ENCODE measurements around the gene PTH.

Gene PTH

DNA sequence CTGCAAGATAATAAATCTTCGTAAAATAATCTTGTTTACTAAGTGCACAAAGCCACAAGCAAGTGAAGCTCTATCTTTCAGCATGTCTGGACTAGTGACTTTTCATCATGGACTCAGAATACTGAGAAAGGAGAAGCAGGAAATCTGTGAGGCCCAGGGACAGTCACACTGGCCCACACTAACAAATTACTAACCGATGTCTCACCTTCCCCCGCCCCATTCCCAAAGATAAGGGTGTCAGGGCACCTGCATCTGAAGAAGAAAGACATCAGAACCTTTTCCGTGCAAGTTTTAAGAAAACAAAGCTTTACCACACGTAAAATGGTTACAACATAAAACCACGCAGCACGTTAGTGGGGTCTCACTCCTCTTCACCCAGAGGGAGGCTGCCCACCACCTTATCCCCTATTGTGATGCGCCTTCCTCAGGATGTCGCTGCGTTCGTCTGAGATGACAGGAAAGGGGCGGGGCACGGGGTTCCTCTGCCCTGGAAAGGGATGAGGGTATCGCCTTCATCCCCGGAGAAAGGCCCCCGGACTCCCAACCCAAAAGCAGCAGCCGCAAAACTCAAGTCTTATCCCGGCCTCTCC lies 33.4 kb downstream of the PTH start:
- no peak for TF ChIP-seq EZH2phosphoT487 (IDR thresholded peaks at IDR 0.05; ENCODE audit: borderline replicate concordance)
- TF ChIP-seq, protein P1, sequence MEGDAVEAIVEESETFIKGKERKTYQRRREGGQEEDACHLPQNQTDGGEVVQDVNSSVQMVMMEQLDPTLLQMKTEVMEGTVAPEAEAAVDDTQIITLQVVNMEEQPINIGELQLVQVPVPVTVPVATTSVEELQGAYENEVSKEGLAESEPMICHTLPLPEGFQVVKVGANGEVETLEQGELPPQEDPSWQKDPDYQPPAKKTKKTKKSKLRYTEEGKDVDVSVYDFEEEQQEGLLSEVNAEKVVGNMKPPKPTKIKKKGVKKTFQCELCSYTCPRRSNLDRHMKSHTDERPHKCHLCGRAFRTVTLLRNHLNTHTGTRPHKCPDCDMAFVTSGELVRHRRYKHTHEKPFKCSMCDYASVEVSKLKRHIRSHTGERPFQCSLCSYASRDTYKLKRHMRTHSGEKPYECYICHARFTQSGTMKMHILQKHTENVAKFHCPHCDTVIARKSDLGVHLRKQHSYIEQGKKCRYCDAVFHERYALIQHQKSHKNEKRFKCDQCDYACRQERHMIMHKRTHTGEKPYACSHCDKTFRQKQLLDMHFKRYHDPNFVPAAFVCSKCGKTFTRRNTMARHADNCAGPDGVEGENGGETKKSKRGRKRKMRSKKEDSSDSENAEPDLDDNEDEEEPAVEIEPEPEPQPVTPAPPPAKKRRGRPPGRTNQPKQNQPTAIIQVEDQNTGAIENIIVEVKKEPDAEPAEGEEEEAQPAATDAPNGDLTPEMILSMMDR (conservative IDR thresholded peaks at IDR 0.05; ENCODE audit: low read length): no peak
- Histone ChIP-seq H3K27me3 (ENCODE audit: insufficient read depth, low read length, poor library complexity, severe bottlenecking) (no peaks in the 10 kb centered on the region), H3F3A (ENCODE audit: low read depth) (no peaks in the 10 kb centered on the region; the same call in 1 of the 2 replicates), H3K9me2 (replicated peaks; ENCODE audit: low read depth, low read length) (no peaks in the 10 kb centered on the region), H3K4me3 (ENCODE audit: low read length, poor library complexity, severe bottlenecking) (peak overlapping the region; percentile 89), H3K4me1 (ENCODE audit: insufficient read depth, low read length, poor library complexity, severe bottlenecking) (peaks cover 47% of the 10 kb centered on the region), H4K20me1 (ENCODE audit: insufficient read depth, low read length, poor library complexity, severe bottlenecking) (peaks cover 35% of the 10 kb centered on the region), H2AFZ (ENCODE audit: low read length) (peak overlapping the region; percentile 93), H3K9me3 (ENCODE audit: insufficient read depth, low read depth, low read length) (no peaks in the 10 kb centered on the region), H3K36me3 (ENCODE audit: insufficient read depth, low read length) (no peaks in the 10 kb centered on the region), H3K79me2 (ENCODE audit: insufficient read depth, low read length) (peaks cover 51% of the 10 kb centered on the region), H3K4me2 (ENCODE audit: low read depth, low read length, poor library complexity, severe bottlenecking) (peak overlapping the region; percentile 90), H3K9ac (ENCODE audit: low read depth, low read length, poor library complexity, severe bottlenecking) (peak overlapping the region; percentile 86)

DNA sequence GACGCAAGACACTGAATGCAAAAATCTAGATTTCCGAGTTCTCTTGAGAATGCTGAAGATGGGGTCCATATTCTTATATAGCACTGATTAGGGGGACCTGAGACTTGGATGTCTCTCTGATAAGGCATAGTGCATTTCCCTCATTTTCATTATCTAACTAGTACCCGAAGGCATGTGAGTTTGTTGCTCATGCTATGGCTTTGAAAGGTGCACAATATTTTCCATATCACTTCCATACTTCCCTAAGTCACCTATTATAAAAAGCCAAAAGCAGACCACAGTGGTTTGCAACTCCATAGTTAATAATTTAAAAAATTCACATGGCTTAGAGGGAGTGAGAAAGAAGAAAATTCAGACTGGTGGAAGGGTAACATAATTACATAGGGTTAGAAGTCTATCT lies 34.5 kb downstream of the PTH start:
- H3K36me3 ChIP-seq (ENCODE audit: insufficient read depth, low read length): no peaks in the 10 kb centered on the region
- no peak for TF ChIP-seq EZH2phosphoT487 (IDR thresholded peaks at IDR 0.05; ENCODE audit: borderline replicate concordance)
- TF ChIP-seq, protein P1 (conservative IDR thresholded peaks at IDR 0.05; ENCODE audit: low read length): no peak
- H3F3A ChIP-seq (ENCODE audit: low read depth): no peaks in the 10 kb centered on the region; the same call in 1 of the 2 replicates
- H4K20me1 ChIP-seq (ENCODE audit: insufficient read depth, low read length, poor library complexity, severe bottlenecking): peaks cover 38% of the 10 kb centered on the region
- peaks cover 61% of the 10 kb centered on the region for H3K79me2 ChIP-seq (ENCODE audit: insufficient read depth, low read length)
- H3K4me2 ChIP-seq (ENCODE audit: low read depth, low read length, poor library complexity, severe bottlenecking): peak overlapping the region; percentile 90
- H3K9me2 ChIP-seq (replicated peaks; ENCODE audit: low read depth, low read length): no peaks in the 10 kb centered on the region
- peak overlapping the region; percentile 86 for H3K9ac ChIP-seq (ENCODE audit: low read depth, low read length, poor library complexity, severe bottlenecking)
- peaks cover 47% of the 10 kb centered on the region for H3K4me1 ChIP-seq (ENCODE audit: insufficient read depth, low read length, poor library complexity, severe bottlenecking)
- no peaks in the 10 kb centered on the region for H3K9me3 ChIP-seq (ENCODE audit: insufficient read depth, low read depth, low read length)
- peak overlapping the region; percentile 89 for H3K4me3 ChIP-seq (ENCODE audit: low read length, poor library complexity, severe bottlenecking)
- no peaks in the 10 kb centered on the region for H3K27me3 ChIP-seq (ENCODE audit: insufficient read depth, low read length, poor library complexity, severe bottlenecking)
- no peak overlapping the region for H2AFZ ChIP-seq (ENCODE audit: low read length)

DNA sequence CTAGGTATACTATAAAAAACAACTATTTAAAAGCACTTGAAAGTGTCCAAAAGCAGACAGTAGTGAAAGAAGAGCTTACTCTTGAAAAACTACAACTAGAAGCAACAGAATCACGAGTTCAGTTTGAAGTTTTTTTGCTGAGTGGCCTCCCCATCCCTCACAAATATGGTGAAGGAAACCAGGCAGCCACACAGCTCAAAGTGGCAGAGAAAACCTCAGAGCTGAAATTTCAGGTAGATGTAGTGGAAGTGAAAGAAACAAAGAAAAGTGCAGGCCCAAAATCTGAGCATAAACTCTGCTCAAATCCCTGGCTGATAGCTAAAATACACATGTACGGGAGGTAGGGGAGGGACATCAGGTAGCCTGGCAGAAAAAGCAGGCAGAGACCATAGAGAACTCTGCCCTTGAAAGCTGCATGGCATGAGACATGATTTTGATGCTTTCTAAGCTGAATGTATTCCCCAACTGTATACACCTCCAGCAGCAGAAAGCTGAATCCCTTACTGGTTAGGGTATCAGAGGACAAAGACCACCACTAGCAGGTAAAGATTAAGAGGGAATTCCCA lies 44.9 kb downstream of the PTH start:
- H2AFZ ChIP-seq (ENCODE audit: low read length): no peak overlapping the region
- H3K4me2 ChIP-seq (ENCODE audit: low read depth, low read length, poor library complexity, severe bottlenecking): peak overlapping the region; percentile 20
- peaks cover 10% of the 10 kb centered on the region for H3K4me1 ChIP-seq (ENCODE audit: insufficient read depth, low read length, poor library complexity, severe bottlenecking)
- no peaks in the 10 kb centered on the region for H3K27me3 ChIP-seq (ENCODE audit: insufficient read depth, low read length, poor library complexity, severe bottlenecking)
- H3K79me2 ChIP-seq (ENCODE audit: insufficient read depth, low read length): peaks cover 84% of the 10 kb centered on the region
- peaks cover 21% of the 10 kb centered on the region for H4K20me1 ChIP-seq (ENCODE audit: insufficient read depth, low read length, poor library complexity, severe bottlenecking)
- no peaks in the 10 kb centered on the region for H3F3A ChIP-seq (ENCODE audit: low read depth)
- no peak overlapping the region for H3K4me3 ChIP-seq (ENCODE audit: low read length, poor library complexity, severe bottlenecking)
- H3K36me3 ChIP-seq (ENCODE audit: insufficient read depth, low read length): no peaks in the 10 kb centered on the region
- H3K9ac ChIP-seq (ENCODE audit: low read depth, low read length, poor library complexity, severe bottlenecking): no peak overlapping the region
- no peaks in the 10 kb centered on the region; the same call in 1 of the 2 replicates for H3K9me3 ChIP-seq (ENCODE audit: insufficient read depth, low read depth, low read length)
- H3K9me2 ChIP-seq (replicated peaks; ENCODE audit: low read depth, low read length): no peaks in the 10 kb centered on the region
- TF ChIP-seq, protein P1 (conservative IDR thresholded peaks at IDR 0.05; ENCODE audit: low read length): no peak
- no peak for TF ChIP-seq EZH2phosphoT487 (IDR thresholded peaks at IDR 0.05; ENCODE audit: borderline replicate concordance)
